Right lobe of liver (tissue), 6 donors: ENCODE results near the gene CHST8. TPM values are rescaled to one million over a fixed set of nuclear protein-coding genes. Genes with fewer than 3 reads are reported as not detected.

ENCODE experiments used
- ATAC-seq, 4 donors: fragments of 200-7000 bp; cut with Tn5 transposase; one replicate each; pipeline ENCODE4 v1.9.1; 2020; ENCODE audit warnings: mild to moderate bottlenecking in 4 of 4, moderate library complexity in 4 of 4
- DNase-seq, 3 donors: peaks; one replicate each; pipeline ENCODE4 v3.0.0-alpha.2; 2020
- H3K27ac ChIP-seq, 3 donors: fragments of 200-600 bp; one replicate each; pipeline ENCODE4 v1.8.0; 2022
- H3K27me3 ChIP-seq, 2 donors: fragments of 200-600 bp; one replicate each; pipeline ENCODE4 v1.8.0; 2022
- H3K36me3 ChIP-seq, 4 donors: fragments of 200-600 bp; sonication (generic) in 1 of 4; one replicate each; pipeline versions ENCODE4 v1.5.1 to v1.8.0; 2017 to 2022; ENCODE audit warnings: control low read depth in 1 of 4
- H3K4me1 ChIP-seq, 4 donors: fragments of 200-600 bp; sonication (generic) in 1 of 4; one replicate each; pipeline versions ENCODE4 v1.5.1 to v1.8.0; 2017 to 2022; ENCODE audit warnings: control low read depth in 1 of 4
- H3K4me3 ChIP-seq, 3 donors: fragments of 200-600 bp; one replicate each; pipeline ENCODE4 v1.8.0; 2022
- H3K9me3 ChIP-seq, 4 donors: fragments of 200-600 bp; sonication (generic) in 1 of 4; one replicate each; pipeline versions ENCODE4 v1.5.1 to v1.8.0; 2017 to 2022; ENCODE audit warnings: control low read depth in 1 of 4
- POLR2A ChIP-seq: fragments of 450-650 bp; IDR thresholded peaks from one replicate; pipeline ENCODE4 v1.6.1; 2017; ENCODE audit warnings: antibody characterized with exemption, mild to moderate bottlenecking
- WGBS: methylation state at CpG from one replicate; pipeline ENCODE4 v1.1.6; 2018; ENCODE audit warnings: low coverage, low lambda C conversion rate; ENCODE audit not compliant: insufficient coverage; ENCODE audit errors: missing lambda C conversion rate; 5-methylcytosine and 5-hydroxymethylcytosine counted together
- intact Hi-C, 2 donors: fragments of 100-400 bp; cut with DNase I; formaldehyde crosslinking; loops; one replicate each; pipeline versions ENCODE4 v1.11.2 to v1.14.1; 2022
- total RNA-seq, 6 experiments: library from RNA; depleted of rRNA in 2 of 6; stranded (reverse); fragments of >200 nt in 2 of 6; fragmentation: NEBNext Ultra II Directional in 3 of 6; extraction: Animal tissue kit (Norgen Biotek cat#: 25700) in 3 of 6; gene quantifications; one replicate each; pipeline versions ENCODE4 v1.1.0 to v1.2.4, GENCODE V29; 2016 to 2023
- TF ChIP-seq, protein P1 (sequence below), 4 donors: fragments of 200-600 bp in 3 of 4; fragments of 450-650 bp in 1 of 4; IDR thresholded peaks; one replicate each; pipeline versions ENCODE4 v1.5.1 to v1.8.0; 2016 to 2022; ENCODE audit warnings: antibody characterized with exemption in 4 of 4, mild to moderate bottlenecking in 2 of 4
- donor health status: DM: no; HTN: yes; CAD: no.
- donor health status: DM: no; HTN: no; CAD: no.
- donor health status: DM: no; HTN: no; CAD: no.
- donor health status: DM: no; HTN: yes; CAD: no.
- donor health status: DM: no; HTN: yes; CAD: no.

CHST8 gene
- total RNA-seq, 6 experiments from 2014 or later = 0.12 to 0.19 TPM; not detected in 4

DNA sequence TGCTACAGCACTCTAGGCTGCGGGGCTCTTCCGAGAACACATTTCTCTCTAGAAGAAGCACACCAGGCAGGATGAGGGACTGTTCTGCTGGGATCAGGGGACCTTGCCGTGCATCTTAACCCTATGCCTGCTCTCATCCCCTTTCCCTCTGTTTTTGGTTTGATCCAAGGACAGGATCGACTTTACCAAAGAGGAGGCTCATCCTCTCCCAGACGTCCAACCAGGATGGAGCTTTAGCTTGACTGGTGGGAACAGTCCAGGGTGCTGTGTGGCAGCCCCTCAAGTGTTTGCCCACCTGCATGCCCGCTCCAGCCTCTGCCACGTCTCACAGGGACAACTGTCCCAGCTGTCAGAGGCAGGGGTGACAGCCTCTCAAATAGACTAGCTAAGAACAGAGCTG is 132.6 kb downstream of the CHST8 start:
- Histone ChIP-seq H3K9me3 (no peaks in the 10 kb centered on the region), H3K36me3 (no peaks in the 10 kb centered on the region), H3K4me3 (no peak overlapping the region), H3K27me3 (no peaks in the 10 kb centered on the region), H3K4me1 (no peaks in the 10 kb centered on the region), H3K27ac (no peak overlapping the region)
- ATAC-seq = no peak
- DNase-seq = no peak
- WGBS = 45% methylated on average over 4 of the region's 7 CpGs
- TF ChIP-seq POLR2A = no peak
- TF ChIP-seq, protein P1, sequence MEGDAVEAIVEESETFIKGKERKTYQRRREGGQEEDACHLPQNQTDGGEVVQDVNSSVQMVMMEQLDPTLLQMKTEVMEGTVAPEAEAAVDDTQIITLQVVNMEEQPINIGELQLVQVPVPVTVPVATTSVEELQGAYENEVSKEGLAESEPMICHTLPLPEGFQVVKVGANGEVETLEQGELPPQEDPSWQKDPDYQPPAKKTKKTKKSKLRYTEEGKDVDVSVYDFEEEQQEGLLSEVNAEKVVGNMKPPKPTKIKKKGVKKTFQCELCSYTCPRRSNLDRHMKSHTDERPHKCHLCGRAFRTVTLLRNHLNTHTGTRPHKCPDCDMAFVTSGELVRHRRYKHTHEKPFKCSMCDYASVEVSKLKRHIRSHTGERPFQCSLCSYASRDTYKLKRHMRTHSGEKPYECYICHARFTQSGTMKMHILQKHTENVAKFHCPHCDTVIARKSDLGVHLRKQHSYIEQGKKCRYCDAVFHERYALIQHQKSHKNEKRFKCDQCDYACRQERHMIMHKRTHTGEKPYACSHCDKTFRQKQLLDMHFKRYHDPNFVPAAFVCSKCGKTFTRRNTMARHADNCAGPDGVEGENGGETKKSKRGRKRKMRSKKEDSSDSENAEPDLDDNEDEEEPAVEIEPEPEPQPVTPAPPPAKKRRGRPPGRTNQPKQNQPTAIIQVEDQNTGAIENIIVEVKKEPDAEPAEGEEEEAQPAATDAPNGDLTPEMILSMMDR (IDR thresholded peaks at IDR 0.05) = no peak
- intact Hi-C loops = no loop called here

DNA sequence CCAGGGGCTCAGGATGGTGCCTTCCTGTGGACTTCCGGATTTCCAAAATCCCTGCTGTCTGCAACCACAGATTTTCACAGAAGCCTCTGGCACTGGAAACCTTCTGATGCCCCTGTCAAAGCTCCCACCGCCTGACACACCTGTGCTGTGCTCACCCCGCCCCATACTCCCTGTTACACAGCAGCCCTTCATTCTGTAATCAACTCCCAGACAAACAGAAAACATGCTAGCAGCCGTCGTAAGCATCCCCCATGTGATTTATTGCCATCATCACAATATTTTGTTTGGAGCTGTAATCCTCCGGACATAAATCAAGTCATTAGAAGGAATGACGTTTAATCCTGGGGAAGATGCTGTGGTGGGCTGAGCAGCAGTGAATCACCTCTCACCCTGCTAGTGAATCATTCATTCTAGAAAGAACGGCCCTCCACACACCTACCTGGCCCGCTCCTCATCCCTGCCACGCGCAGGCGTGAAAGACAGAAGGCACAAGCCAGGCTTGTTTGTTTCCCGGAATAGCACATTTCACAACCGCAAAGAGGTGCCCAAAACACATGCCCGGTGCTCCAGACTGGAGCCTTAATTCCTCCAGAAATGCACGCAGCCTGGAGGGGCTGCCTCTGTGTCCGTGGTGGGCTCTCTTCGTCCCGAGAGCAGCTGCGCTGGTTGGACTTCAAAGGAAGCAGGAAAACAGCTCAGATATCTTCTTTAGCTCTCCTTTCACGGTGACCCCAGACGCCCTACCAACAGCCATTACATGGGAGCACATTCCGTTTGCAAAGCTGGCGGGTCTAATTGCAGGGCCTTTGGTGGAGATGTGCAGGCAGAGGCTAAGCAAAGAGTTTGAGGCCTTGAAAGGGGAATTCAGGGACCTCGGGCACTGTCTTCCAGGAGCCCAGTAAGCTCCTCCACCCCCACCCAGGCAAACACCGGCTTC is 133.6 kb downstream of the CHST8 start:
- H3K4me3 ChIP-seq = no peak overlapping the region
- DNase-seq = no peak
- H3K4me1 ChIP-seq = no peaks in the 10 kb centered on the region
- intact Hi-C loops = no loop called here
- no peak for TF ChIP-seq POLR2A
- TF ChIP-seq, protein P1 (IDR thresholded peaks at IDR 0.05) = no peak
- no peaks in the 10 kb centered on the region for H3K9me3 ChIP-seq
- H3K36me3 ChIP-seq = no peaks in the 10 kb centered on the region
- no peaks in the 10 kb centered on the region for H3K27me3 ChIP-seq
- no peak for ATAC-seq
- H3K27ac ChIP-seq = no peak overlapping the region
- 63% methylated on average over 18 of the region's 26 CpGs for WGBS

DNA sequence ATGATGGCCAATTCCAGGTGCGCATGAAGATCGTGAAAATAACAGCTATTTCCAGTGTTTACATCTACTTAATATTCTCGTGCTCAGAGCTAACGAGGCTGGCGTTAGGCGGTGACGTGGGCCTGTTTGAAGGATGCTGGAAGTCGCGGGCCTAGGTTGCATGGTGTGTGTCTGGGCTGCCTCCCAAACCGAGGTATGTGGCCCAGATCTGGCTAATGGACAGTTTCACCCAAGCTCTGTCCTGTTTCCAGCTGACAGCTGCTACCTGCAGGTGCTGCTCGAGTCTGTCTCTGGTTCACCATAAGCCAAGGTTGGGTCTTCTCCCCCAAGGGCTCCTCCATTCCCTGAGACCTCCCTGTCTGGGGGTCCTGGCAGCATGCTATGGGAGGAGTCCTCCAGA is 134.4 kb downstream of the CHST8 start:
- intact Hi-C loops = no loop called here
- DNase-seq (no peak), ATAC-seq (no peak)
- TF ChIP-seq, protein P1 (IDR thresholded peaks at IDR 0.05) = no peak
- no peak for TF ChIP-seq POLR2A
- 60% methylated on average over 1 of the region's 11 CpGs for WGBS
- H3K27me3 ChIP-seq = no peaks in the 10 kb centered on the region
- H3K36me3 ChIP-seq = no peaks in the 10 kb centered on the region
- no peaks in the 10 kb centered on the region for H3K4me1 ChIP-seq
- H3K27ac ChIP-seq = no peak overlapping the region
- H3K4me3 ChIP-seq = no peak overlapping the region
- no peaks in the 10 kb centered on the region for H3K9me3 ChIP-seq

DNA sequence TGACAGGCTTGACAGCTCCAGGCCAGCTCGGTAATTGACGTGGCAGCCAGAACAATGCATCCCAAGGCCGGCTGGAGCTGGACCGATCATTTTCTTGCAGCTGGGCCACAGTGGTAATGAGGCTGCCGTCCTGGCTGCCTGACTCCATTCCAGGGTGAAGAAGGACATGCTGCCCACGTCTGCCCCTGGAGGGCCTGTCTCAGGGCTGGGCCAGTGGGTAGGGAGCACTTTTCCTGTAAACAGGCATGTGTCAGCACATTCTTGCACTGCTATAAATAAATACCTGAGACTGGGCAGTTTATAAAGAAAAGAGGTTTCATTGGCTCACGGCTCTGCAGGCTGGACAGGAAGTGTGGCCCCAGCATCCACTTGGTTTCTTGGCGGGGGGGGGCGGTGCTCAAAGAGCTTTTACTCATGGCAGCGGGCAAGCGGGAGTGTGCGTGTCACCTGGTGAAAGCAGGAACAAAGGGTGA is 136.8 kb downstream of the CHST8 start:
- intact Hi-C loops = no loop called here
- Histone ChIP-seq H3K4me1 (no peaks in the 10 kb centered on the region), H3K27ac (no peak overlapping the region), H3K36me3 (no peaks in the 10 kb centered on the region), H3K9me3 (no peaks in the 10 kb centered on the region), H3K4me3 (no peak overlapping the region), H3K27me3 (no peaks in the 10 kb centered on the region)
- TF ChIP-seq, protein P1 (IDR thresholded peaks at IDR 0.05) = no peak
- no peak for TF ChIP-seq POLR2A
- DNase-seq (no peak), ATAC-seq (no peak)
- 42% methylated on average over 6 of the region's 12 CpGs for WGBS
